ENCODE results near the gene ZNF276.

The ZNF276 gene

GRCh38 chr16:89727406-89728120 lies 6.2 kb downstream of the ZNF276 start:
- Histone ChIP-seq H3K9me3 (ENCODE audit: severe bottlenecking) (no peaks in the 10 kb centered on the region), H3K27me3 (ENCODE audit: insufficient read depth, low read depth, severe bottlenecking) (no peaks in the 10 kb centered on the region), H3K36me3 (peaks cover 22% of the 10 kb centered on the region), H3K27ac (no peak overlapping the region), H3K4me3 (ENCODE audit: low read depth, low read length) (no peak overlapping the region)
- DNase-seq = no peak
- TF ChIP-seq, protein P1, sequence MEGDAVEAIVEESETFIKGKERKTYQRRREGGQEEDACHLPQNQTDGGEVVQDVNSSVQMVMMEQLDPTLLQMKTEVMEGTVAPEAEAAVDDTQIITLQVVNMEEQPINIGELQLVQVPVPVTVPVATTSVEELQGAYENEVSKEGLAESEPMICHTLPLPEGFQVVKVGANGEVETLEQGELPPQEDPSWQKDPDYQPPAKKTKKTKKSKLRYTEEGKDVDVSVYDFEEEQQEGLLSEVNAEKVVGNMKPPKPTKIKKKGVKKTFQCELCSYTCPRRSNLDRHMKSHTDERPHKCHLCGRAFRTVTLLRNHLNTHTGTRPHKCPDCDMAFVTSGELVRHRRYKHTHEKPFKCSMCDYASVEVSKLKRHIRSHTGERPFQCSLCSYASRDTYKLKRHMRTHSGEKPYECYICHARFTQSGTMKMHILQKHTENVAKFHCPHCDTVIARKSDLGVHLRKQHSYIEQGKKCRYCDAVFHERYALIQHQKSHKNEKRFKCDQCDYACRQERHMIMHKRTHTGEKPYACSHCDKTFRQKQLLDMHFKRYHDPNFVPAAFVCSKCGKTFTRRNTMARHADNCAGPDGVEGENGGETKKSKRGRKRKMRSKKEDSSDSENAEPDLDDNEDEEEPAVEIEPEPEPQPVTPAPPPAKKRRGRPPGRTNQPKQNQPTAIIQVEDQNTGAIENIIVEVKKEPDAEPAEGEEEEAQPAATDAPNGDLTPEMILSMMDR (IDR thresholded peaks at IDR 0.05; ENCODE audit: low read depth, low read length) = no peak

GRCh38 chr16:89729293-89729692 lies 8.0 kb downstream of the ZNF276 start:
- no peak overlapping the region for H3K4me3 ChIP-seq (ENCODE audit: low read depth, low read length)
- TF ChIP-seq, protein P1 (IDR thresholded peaks at IDR 0.05; ENCODE audit: low read depth, low read length) = no peak
- H3K27me3 ChIP-seq (ENCODE audit: insufficient read depth, low read depth, severe bottlenecking) = no peaks in the 10 kb centered on the region
- no peak for DNase-seq
- H3K36me3 ChIP-seq = peaks cover 20% of the 10 kb centered on the region
- no peaks in the 10 kb centered on the region for H3K9me3 ChIP-seq (ENCODE audit: severe bottlenecking)
- H3K27ac ChIP-seq = no peak overlapping the region

- no peak overlapping the region for H3K4me3 ChIP-seq (ENCODE audit: low read depth, low read length)
- H3K36me3 ChIP-seq = peaks cover 25% of the 10 kb centered on the region
- H3K9me3 ChIP-seq (ENCODE audit: severe bottlenecking) = no peaks in the 10 kb centered on the region
- no peak for DNase-seq
- TF ChIP-seq, protein P1 (IDR thresholded peaks at IDR 0.05; ENCODE audit: low read depth, low read length) = no peak
- H3K27ac ChIP-seq = no peak overlapping the region
- no peaks in the 10 kb centered on the region for H3K27me3 ChIP-seq (ENCODE audit: insufficient read depth, low read depth, severe bottlenecking)
These were observed 8.7 kb downstream of the ZNF276 start for GRCh38 chr16:89729863-89730593.

GRCh38 chr16:89730610-89731234 lies 9.4 kb downstream of the ZNF276 start:
- TF ChIP-seq, protein P1 (IDR thresholded peaks at IDR 0.05; ENCODE audit: low read depth, low read length) = no peak
- no peak overlapping the region for H3K27ac ChIP-seq
- no peaks in the 10 kb centered on the region for H3K9me3 ChIP-seq (ENCODE audit: severe bottlenecking)
- no peak for DNase-seq
- no peaks in the 10 kb centered on the region for H3K27me3 ChIP-seq (ENCODE audit: insufficient read depth, low read depth, severe bottlenecking)
- H3K4me3 ChIP-seq (ENCODE audit: low read depth, low read length) = no peak overlapping the region
- H3K36me3 ChIP-seq = peaks cover 31% of the 10 kb centered on the region

DNA sequence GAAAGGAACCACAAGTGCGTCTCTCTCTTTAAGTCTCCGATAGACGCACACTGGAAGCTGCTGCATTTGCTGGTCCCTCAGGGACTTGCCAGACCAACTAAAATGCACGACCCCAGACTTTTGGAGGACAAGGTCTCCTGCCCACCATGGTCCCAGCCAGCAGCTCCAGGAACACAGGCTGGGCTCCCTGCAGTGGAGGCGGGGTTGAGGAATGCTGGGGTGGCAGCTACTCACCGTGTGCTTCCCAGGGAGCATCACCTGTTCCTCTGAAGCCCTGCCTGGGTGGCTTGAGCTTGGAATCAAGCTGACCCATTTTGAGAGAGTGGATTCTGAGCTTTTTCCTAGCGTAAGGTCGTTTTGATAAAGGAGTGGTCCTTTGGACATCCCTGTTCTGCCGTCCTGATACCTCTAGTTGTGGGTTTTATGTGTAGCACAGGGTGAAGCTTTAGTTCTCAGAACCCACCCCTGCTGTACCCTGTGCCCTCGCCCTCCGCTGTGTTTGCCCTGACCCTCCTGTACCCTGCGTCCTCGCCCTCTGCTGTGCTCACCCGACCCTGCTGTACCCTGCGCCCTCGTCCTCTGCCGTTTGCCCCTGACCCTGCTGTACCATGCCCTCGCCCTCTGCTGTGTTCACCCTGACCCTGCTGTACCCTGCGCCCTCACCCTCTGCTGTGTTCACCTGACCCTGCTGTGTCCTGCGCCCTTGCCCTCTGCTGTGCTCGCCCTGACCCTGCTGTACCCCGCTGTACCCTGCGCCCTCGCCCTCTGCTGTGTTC lies 11.0 kb downstream of the ZNF276 start:
- peaks cover 31% of the 10 kb centered on the region for H3K36me3 ChIP-seq
- H3K4me3 ChIP-seq (ENCODE audit: low read depth, low read length) = no peak overlapping the region
- DNase-seq = no peak
- no peaks in the 10 kb centered on the region for H3K9me3 ChIP-seq (ENCODE audit: severe bottlenecking)
- TF ChIP-seq, protein P1 (IDR thresholded peaks at IDR 0.05; ENCODE audit: low read depth, low read length) = no peak
- H3K27me3 ChIP-seq (ENCODE audit: insufficient read depth, low read depth, severe bottlenecking) = no peaks in the 10 kb centered on the region
- no peak overlapping the region for H3K27ac ChIP-seq
